COR-L47 (cell line): ENCODE results near the gene TBC1D22A.
"Not testable (repeated sequence)": the region's sequence is repeated elsewhere in the genome, so short reads cannot be mapped to it uniquely, and the experiment has no call there.

ENCODE experiments used
- DNase-seq: peaks from one replicate; lab custom pipeline; 2025; lab: John Stamatoyannopoulos, UW

The TBC1D22A gene

DNA sequence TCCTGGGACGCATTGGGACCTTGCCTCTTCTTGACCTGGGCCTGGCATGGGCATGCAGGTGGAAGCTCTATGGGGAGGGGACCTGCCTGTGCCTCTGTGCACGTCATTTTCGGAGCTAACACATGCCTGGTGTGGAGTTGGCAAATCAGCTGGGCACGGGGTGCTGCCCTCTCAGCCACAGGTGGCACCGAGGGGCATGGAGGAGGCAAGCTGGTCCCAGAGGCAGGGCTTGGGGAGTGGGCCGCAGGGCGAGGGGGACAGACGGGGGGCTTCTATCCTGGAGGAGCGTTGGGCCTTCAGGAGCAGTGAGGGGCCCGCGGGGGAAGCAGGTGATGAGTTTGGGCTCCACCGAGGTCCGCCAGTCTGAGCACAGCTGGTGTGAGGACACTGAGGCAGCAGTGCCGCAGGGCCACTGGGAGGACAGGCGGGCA lies 362.0 kb downstream of the TBC1D22A start:
- no peak for DNase-seq

- no peak for DNase-seq
Measured at GRCh38 chr22:47124961-47125360, 362.5 kb downstream of the TBC1D22A start.

DNA sequence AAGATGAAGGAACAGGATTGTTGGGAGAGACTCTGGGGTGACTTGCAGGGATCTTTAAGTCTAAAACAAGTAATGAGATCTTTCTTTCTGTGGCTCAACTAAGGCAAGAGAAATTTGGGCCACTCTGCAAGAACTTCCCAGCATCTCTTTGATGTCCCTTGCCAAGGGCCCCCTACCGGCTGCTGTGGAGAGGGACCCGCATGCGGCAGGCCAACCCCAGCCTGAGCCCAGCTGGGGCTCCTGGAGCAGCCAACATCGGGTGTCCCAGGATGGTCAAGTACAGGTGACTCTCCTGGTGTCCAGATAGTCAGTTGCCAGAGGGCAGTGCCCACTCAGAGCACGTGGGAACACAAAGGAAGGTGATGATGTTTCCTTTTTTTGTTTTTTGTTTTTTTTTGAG lies 363.2 kb downstream of the TBC1D22A start:
- DNase-seq: no peak

- DNase-seq: no peak
Measured at GRCh38 chr22:47126344-47126811, 363.9 kb downstream of the TBC1D22A start.

GRCh38 chr22:47127441-47127871 lies 365.0 kb downstream of the TBC1D22A start:
- no peak for DNase-seq

- DNase-seq: no peak
Measured at GRCh38 chr22:47128216-47128615, 365.8 kb downstream of the TBC1D22A start.

DNA sequence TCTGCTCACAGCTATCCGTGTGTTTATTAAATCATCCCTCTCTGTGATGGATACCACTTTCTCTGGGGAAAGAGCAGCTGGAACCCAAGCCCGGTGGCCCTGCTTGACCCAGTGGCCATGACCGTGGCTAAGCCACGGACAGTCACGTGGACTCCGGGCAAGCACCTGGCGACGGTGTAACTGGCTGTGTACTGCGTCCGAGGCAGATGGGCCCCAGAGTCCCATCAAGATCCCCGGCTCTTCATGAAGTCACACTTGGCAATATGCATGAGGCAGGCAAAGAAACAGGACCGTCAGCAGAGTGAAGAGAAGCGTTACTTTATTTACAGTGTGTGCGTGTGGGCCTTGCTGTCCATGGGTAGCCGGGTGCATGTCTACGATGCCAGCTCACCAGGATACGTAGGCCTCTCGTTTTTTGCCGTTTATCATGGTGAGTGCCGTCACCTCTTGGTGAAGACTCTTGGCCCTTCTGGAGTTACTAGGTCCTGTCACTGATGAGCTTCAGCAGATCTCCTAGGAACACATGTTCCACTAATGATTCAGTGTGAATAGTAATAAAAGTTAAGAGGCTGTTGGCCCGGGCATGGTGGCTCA lies 366.3 kb downstream of the TBC1D22A start:
- DNase-seq: no peak

- DNase-seq: no peak
Measured at GRCh38 chr22:47129902-47130635, 367.6 kb downstream of the TBC1D22A start.

DNA sequence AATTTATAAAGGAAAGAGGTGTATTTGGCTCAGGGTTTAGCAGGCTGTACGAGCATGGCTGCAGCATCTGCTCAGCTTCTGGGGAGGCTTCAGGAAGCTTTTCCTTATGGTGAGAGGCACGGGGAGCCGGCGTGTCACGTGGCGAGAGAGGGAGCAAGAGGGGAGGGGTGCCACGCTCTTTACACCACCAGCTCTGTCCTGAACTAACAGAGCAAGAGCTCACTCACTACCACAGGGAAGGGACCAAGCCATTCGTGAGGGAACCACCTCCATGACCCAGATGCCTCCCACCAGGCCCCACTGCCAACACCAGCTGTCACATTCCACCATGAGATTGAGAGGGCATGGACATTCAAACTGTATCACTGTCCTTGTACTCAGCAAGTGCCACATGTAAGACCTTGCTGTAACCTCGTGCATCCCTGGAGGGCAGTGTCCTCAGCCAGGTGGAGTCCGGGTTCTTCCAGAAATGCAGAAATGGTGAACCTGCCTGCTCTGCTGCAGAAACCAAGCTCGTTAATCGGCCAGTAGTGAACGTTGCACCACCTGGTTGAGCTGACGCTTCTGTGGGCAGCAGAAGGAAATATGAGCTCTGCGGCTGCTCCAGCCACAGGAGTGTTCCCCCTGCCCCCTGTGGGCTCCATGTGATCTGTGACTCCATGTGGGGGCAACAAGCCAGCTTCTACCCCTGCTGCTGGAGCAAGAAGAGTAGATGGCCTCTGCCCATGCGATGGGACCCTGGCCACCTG lies 368.6 kb downstream of the TBC1D22A start:
- no peak for DNase-seq

GRCh38 chr22:47131632-47132427 lies 369.4 kb downstream of the TBC1D22A start:
- DNase-seq: no peak

DNA sequence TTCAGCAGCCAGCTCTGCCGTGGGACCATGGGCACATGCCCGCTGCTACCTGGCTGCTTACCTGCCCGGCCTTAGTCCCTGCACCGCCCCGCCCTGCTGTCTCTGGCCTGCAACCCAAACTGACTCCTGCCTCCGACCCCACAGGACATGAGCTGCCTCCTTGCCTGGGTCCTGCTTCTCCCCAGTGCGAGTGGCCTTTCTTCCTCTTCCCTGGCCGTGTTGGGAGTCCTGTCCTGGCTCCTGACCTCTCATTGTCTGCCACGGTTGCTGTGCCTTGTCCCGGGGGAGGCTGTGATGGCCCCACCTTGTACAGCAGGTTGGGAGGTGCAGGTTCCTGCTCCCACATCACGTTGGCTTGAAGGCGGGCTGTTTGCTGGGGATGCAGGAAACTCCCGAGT lies 370.0 kb downstream of the TBC1D22A start:
- no peak for DNase-seq

DNA sequence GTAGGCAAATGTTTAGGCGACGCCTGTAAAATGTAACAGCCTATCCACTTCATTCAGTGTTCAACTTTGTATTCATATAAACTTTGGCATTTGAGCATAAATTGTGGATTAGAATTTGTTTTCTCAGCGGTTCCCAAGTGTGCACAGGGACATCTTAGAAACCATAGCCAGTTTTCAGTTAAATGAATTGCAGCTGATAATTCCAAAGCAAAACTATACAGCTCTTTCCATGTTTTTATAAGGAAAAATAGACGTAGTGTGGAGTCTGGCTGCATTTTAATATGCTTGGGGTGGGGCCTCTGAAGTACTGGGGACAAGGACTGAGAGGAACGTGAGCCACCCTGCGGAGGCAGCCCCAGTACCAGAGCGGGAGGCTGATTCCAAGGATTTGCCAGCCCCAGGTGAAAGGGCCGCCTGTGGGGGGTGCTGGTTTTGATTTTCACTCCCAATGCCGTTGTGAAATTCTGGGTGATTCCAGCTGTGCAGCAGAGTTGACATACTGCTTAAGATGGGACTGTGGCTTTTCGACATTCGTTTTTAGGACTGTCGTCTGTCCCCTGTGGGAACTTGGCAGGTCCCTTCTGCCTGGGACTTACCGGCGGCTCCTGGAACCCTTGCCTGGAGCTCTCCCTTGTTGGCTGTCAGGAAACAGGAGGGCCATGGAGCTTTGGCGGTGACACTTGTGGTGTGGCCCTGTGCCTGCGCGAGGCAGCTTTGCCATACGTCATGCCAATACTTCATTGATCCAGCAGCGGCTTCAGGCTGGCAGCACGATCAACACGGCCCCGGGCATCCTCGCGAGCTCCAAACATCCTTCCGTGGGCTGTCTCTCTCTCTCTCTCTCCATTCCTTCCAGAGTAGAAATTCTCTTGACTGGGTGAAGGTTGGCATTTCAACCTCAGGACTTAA lies 370.9 kb downstream of the TBC1D22A start:
- no peak for DNase-seq

DNA sequence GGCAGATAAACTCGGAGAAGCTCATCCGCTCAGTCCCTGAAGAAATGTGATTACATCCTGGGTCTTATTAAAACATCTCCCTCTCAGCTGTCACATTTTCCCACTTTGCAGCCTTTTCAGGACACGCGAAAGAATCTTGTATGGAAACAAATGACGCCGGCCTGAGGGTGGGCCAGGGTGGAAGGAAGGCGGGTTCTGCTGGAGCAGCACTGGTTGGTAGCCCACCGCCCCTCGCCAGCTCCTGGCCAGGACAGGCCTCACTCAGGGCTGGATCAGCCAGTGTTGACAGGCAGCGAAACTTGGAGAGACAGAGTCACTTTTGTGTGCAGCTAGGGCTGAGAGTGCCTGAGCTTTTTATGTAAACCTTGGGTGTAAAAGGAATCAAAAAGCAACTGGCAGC lies 371.8 kb downstream of the TBC1D22A start:
- DNase-seq: no peak

GRCh38 chr22:47135338-47135737 lies 372.9 kb downstream of the TBC1D22A start:
- no peak for DNase-seq

- DNase-seq: no peak
Measured at GRCh38 chr22:47136050-47136449, 373.6 kb downstream of the TBC1D22A start.

DNA sequence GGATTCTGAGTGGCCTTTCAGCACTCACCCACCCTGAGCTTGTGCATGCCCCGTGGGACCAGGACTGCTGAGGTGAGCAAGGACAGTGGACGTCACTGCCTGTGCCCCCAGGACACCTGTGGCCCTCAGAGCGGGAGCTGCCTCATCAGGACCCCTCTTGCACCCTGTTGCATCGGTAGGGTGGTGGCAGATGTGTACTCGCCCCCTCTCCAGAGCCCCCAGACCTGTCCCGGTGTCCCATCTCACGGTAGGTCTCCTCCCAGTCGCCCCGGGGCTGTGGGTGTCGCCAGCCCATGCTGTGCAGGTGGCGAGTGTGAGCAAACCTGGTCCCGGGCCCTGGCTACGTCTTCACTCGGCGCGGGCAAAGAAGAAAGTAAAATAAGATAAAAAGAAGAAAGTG lies 374.2 kb downstream of the TBC1D22A start:
- no peak for DNase-seq

GRCh38 chr22:47139013-47139789 lies 376.8 kb downstream of the TBC1D22A start:
- DNase-seq: no peak

DNA sequence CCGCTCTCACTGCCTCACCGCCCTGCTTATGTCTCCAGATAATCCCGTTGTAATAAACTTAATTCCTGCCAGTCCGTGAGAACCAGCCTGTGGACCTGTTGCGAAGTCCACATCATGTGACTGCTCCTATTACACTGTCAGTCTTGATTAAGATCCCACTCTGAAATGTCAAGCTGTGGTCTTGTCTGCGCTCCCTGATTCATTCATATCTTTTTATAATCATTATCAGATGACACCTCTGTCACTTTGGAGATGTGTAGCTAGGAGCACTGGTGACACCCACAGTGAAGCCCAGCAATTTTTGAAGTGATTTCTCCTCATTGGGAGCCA lies 377.3 kb downstream of the TBC1D22A start:
- DNase-seq: no peak

DNA sequence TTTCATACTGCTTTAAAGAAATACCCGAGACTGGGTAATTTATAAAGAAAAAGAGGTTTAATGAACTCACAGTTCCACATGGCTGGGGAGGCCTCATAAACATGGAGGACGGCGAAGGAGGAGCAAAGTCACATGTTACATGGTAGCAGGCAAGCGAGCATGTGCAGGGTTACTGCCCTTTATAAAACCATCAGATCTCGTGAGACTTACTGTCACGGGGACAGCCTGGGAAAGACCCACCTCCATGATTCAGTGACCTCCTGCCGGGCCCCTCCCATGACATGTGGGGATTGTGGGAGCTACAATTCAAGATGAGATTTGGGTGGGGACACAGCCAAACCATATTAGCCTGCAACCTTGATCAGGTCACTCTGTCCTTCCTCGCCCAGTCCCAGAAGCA lies 378.5 kb downstream of the TBC1D22A start:
- DNase-seq: not testable (repeated sequence)

- DNase-seq: no peak
Measured at GRCh38 chr22:47142427-47143046, 380.1 kb downstream of the TBC1D22A start.
